K562 treated with DMSO at 1 percent for 24 hours (cell line): ENCODE measurements around the gene SLC25A33. TPM values are rescaled to one million over a fixed set of nuclear protein-coding genes. Genes with fewer than 3 reads are reported as not detected.

Source experiments
- total RNA-seq: library from RNA; unstranded; fragments of 300-600 nt; gene quantifications from 2 replicates; pipeline ENCODE4 v1.2.3, GENCODE V29; 2022; ENCODE audit warnings: low read depth; ENCODE audit not compliant: insufficient read depth

SLC25A33 gene, protein sequence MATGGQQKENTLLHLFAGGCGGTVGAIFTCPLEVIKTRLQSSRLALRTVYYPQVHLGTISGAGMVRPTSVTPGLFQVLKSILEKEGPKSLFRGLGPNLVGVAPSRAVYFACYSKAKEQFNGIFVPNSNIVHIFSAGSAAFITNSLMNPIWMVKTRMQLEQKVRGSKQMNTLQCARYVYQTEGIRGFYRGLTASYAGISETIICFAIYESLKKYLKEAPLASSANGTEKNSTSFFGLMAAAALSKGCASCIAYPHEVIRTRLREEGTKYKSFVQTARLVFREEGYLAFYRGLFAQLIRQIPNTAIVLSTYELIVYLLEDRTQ
- total RNA-seq: 11.3 and 12.1 TPM in 2 replicates

DNA sequence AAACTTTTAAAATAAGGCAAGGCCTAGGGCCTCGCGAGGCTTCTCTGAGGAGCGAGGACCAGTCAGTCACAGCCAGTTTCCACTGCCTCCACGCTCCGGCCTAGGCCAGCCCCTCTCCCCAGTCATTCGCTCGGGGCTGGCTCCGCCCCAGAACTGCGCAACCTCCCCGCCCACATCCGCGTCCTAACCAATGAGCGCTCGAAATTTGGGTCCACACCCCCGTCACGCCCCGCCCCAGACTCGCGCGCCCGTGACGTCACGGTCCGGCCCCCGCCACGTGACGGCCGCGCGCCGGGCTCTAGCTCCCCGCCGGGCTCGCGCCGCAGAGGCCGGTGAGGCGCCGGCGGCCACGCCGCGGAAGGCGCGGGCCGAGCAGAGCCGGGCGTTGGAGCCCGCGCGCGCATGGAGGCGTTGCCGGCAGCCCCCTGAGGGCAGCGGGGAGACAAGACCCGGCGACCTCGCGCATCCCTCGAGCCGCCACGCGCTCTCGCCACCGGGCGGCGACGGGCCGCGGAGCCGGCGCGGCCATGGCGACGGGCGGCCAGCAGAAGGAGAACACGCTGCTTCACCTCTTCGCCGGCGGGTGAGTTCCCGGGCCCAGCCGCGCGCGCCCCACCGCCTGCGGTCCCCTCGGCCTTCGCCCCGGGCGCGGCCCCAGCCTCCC lies at the start of gene SLC25A33:
SLC25A33 (plus strand) TSS at position 301 of the 664 bp plus-strand sequence; CDS start at position 528, 227 bp downstream.

GRCh38 chr1:9588551-9589143 lies 49.4 kb downstream of the SLC25A33 start, which contains the start of gene TMEM201:
Gene TMEM201, plus strand, starts transcription at chr1:9588911. Its CDS starts 20 bp downstream, at chr1:9588931.

Other genes with a start within 250 kb of the SLC25A33 start
- gene SPSB1, start 246.6 kb upstream of the SLC25A33 start, total RNA-seq: 0.85 and 1.3 TPM in 2 replicates
- gene TMEM201, start 49.4 kb downstream of the SLC25A33 start, total RNA-seq: 24.2 and 26.1 TPM in 2 replicates
- gene PIK3CD, start 112.3 kb downstream of the SLC25A33 start, total RNA-seq: 42.0 and 43.2 TPM in 2 replicates